NCI-H2227 treated with DMSO at 0.1 percent for 48 hours (cell line): ENCODE measurements around the gene UBE2E2.
"Not testable (repeated sequence)": the region's sequence is repeated elsewhere in the genome, so short reads cannot be mapped to it uniquely, and the experiment has no call there.

Experiments used
- DNase-seq: peaks from one replicate; lab custom pipeline; 2025; lab: John Stamatoyannopoulos, UW

UBE2E2 gene

DNA sequence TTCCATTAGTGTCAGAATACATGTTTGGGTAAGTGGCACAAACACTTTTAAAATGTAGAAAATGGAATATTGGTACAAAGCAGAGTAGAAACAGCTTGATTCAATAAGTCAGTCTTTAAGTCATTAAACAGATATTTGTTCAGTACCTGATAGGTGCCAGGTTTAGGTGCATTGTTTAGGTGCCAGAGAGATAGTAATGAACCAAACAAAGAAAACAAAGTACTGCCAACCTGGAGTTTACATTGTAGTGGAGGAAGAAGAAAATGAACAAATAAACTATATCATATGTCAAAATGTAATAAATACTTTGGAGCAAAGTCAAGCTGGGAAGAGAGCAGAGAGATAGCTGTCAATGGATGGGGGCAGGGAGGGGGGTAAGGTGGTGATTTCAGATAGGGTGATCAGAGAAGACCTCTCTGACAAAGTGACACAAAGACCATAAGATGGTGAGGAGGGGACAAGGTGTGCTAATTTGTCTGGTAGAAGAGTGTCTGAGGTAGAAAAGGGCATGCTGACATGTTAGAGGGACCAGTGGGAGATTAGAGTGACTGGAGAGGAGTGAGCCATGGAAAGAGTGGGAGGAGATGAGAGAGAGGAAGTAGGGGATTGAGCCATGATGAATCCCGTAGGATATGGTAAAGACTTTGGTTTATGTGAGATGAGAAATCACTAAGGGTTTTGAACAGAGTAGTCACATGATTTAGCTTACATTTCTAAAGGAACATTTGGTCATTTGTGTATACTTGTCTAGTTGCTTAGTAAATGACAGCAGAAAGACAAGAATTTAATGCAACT lies 128.2 kb downstream of the UBE2E2 start:
- no peak for DNase-seq

DNA sequence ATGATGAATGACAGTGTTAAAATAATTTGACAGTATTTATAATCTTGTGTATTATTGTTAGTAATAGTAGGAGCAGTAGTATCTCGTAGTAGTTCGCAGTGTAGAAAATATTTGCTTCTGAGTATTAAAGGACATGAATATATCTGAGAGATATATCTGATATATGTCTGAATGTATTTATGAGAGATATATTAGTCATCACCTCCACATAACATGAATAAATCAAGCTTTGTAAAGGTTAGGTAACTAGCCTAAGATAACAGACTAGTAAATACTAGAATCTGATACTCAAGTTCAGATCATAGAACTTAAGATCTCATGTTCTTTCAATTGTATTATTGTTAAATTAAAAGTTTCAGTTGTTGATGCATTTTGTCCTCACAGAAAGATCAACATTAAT lies 130.5 kb downstream of the UBE2E2 start:
- DNase-seq, result no peak

DNA sequence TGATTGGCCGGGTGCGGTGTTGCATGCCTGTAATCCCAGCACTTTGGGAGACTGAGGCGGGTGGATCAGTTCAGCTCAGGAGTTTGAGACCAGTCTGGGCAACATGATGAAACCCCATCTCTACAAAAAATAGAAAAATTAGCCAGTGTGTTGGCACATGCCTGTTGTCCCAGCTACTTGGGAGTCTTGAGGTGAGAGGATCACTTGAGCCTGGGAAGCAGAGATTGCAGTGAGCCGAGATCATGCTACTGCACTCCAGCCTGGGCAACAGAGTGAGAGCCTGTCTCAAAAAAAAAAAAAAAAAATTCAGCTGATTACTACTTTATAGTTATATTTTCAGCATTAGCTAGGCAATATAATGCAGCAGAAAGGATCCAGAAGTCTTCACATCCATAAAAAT lies 133.7 kb downstream of the UBE2E2 start:
- not testable (repeated sequence) for DNase-seq

DNA sequence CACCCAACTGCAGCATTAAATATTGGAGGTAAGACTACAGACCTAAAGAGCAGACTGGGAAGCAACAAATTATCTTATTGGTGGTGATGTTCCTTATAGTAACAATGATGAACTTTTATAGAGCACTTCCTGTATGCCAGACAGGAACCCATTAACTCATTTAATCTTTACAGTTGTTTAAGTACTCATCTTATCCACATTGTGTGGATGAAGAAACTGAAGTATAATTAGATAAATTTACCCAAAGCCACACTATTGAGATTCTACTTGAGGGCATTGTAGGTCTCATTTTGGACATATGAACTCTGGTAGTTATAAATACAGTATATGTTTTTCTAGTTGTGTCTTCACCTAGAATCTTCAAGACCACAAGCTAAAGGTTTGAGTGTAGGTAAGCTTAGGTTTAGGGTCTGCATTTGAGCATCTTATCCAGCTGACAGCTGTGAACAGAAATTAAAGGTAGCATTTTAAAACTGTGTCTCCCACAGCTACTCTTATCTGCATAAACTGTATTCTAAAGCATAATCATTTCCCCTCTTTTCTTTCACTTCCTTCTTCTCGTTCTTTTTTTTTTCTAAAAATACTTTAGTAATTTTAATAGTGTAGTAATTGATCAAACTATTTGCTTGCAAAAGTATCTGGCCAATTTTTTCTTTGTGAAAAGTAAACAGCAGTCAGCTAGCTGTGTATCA lies 138.2 kb downstream of the UBE2E2 start:
- DNase-seq, result no peak

DNA sequence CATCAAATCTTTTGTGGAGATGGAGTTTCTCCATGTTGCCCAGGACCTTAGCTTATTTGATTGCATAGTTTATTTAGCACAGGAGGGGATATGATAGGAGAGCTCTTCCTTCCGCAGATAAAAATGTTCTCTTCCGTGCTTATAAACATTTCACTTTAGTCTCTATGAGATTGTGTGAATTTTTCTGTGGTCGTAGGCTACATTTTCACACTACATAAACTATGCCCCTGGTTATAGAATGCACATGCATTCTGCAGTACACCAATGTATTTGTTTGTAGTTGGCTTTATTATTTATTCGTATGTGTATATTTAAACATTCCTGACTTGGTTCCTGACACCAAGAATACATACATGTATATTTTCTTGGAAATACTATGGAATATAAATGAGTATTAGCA lies 139.2 kb downstream of the UBE2E2 start:
- no peak for DNase-seq

DNA sequence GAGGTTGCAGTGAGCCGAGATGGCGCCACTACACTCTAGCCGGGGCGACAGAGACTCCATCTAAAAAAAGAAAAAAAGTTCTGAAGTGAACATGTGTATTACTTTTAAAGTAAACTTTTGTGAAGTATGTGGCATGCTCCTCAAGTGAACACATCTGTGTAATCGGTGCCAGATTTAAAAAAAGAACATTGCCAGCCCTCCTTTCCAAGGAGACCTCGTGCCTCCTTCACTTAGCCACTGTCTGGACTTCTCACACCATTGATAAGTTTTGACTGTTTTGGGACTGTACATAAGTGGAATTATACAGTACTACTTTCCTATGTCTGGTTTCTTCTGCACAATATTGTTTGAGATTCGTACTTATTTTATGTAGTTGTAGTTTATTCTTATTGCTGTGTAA lies 140.4 kb downstream of the UBE2E2 start:
- no peak for DNase-seq

DNA sequence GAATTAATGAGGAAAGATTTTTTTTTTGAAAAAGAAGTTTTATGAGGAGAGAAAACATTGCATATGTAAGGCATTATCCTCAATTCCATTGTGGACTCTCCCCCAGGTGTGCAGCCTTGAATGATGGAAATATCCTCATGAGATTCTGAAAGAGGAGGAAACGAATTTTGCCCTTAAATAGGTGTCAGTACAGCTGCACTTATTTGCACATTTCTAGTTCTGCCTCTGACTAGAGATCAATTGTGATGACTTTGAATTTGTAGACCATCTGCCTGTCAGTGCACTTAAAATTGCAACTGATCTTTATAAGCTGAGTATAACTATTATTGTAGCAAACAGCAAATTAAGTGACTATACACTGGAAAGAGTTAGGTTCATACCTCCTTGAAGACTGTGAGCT lies 141.8 kb downstream of the UBE2E2 start:
- no peak for DNase-seq

DNA sequence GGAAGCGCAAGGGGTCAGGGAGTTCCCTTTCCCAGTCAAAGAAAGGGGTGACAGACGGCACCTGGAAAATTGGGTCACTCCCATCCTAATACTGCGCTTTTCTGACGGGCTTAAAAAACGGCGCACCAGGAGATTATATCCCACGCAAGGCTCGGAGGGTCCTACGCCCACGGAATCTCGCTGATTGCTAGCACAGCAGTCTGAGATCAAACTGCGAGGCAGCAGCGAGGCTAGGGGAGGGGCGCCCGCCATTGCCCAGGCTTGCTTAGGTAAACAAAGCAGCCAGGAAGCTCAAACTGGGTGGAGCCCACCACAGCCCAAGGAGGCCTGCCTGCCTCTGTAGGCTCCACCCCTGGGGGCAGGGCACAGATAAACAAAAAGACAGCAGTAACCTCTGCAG lies 146.3 kb downstream of the UBE2E2 start:
- not testable (repeated sequence) for DNase-seq

DNA sequence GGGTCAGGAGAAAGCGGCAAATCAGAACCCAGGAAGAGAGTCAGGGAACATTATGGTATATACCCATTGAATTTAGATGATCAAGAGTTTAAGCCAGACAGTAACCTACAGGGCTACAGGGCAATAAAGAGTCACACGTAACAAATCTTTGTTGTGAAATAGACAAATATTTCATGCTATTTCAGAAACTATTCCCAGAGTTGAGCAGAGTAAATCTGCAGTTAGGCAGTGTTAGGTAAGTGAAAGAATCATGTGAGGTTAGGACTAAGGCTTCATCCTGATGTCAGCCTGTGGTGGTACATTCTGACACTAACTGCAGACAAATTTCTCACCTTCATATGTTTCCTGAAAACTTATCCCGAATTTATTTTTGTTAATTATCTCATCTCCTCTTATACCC lies 153.0 kb downstream of the UBE2E2 start:
- DNase-seq, result no peak

DNA sequence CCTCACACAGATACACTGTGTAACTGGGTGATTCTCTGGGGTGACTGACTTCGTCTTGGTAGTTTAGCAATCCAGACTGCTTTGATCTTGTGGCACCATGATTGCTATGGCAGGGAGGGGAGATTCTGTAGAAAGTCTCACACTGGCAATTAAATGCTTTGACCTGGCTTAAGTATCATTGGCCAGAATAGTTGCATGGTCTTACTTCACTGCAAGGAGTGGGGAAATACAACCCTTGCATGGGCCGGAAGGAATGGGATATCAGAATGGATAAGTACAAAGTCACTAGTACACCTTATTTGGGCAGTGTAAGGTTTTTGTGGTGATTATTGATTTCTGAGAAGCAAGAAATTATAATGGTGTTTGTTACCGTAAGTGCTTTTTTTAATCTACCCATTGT lies 153.8 kb downstream of the UBE2E2 start:
- no peak for DNase-seq

DNA sequence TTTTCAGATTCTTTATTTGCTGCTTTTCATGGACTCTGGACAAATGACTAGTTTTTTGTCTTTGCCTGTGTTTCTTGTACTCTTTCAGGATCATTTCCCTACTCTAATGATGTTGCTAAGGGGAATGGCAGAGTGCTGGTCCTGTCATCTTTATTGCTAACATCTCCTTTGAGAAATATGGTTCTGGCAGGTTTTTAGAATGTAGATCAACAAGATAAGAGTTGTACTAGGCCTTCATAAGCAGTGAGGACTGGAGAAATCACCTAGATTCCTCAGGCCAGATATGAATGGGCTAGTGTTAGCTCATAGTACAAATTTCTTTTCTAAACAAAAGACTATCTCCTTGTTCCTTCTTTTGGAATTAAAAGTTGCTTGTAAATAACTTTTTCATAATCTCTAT lies 156.0 kb downstream of the UBE2E2 start:
- DNase-seq, result no peak

DNA sequence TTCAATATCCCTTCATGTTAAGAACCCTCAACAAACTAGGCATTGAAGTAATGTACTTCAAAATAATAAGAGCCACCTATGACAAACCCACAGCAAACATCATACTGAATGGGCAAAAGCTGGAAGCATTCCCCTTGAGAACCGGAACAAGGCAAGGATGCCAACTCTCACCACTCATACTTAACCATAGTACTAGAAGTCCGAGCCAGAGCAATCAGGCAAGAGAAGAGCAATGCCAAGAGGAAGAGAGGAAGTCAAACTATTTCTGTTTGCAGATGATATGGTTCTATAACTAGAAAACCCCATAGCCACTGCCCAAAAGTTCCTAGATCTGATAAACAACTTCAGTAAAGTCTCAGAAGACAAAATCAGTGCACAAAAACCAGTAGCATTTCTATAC lies 161.9 kb downstream of the UBE2E2 start:
- no peak for DNase-seq

DNA sequence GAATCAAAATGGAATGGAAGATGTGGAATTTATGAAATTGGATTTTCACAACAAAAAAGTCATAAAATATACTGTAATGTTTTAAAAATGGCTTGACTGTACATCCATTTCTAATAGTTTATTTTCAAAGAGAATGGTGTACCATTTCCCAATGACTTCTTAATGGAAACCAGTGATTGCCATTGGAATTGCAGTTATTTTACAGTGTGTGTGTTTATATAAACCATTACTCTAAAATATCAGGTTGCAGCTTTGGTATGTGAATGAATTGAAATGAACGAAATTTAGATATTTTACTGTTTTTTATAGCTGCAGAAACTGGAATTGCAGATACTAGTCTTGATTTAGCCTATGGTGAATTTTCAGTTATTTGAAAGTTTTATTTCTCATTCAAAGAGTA lies 165.6 kb downstream of the UBE2E2 start:
- no peak for DNase-seq

DNA sequence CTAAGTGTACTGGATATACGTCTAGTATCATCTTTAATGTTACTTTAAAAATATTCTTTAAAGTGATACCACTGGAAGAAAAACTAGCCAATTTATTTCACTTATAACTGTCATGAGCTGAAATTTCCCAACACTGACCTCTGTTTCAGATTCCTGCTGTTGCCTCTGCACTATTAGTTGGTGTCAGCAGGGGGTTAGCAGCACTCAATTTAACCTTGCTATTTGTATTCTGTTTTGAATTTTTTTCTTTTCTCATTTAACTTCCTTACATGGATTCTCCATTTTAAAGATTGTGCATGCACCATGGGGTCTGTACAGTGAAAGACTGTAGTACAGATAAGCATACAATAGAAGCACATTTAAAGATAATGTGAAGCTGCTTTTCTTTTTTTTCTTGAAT lies 169.2 kb downstream of the UBE2E2 start:
- DNase-seq, result peak; percentile 17

DNA sequence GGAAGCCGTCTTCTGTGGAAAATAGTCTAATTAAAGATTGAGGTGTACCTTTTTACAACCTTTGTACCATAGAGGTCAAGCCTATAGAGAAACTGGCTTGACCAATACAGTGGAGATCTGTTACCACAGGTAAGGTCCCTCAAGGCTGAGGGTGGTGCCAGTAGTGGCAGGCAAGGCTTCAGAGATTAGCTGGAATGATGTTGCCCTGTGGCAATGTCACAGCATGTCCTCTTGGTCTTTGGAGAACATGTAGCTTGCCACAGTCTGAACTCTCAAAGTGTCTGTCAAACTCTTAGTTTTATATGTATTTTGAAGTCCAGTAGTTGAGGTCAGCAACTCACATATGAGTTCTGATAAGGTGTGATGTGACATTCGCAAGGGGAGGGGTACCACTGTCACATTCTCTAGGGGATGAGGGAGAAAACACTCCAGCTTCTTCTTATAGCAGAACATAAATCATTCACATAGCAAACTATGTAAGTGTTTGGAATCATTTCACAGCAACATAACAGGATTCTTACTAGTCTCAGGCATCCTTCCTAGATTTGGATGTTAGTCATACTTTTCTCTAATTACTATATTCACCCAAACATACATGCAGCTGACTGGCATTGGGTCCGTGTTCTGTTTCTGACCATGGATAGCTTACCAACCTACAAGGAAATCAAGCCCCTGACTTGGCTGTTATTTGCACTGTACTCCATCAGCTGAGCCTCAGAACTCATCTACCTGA lies 173.6 kb downstream of the UBE2E2 start:
- DNase-seq, result no peak

DNA sequence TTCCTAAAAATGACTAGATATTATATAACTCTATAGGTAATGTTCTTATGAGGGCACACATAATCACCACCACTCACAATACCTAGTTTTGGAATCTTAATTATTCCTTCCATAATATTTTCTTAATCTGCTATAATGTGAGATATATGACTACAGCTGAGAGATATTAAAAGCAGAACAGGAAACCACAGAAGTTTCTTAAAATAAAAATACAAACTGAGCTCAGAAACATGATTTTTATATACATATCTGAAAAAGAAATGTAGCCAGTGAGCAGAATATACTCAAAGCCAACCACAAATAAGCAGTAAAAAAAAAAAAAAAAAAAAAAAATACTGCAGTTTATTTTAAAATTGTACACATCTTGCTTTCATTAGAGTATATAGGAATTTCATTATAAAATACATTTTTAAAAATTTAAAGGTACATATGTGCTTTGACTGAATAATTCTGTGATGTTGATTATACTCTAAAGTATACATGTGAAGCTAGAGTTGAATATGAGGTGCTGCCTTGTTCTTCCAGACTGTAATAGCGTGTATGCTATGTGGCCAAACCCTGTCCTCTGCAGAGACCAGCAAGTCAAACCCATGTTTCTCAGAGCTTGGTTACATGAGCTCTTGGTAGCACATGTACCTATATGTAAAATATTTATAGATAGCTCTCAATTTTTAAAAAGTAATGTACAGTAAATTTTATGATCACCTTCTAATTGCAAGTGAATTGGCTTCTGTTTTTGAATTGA lies 175.0 kb downstream of the UBE2E2 start:
- DNase-seq, result no peak

DNA sequence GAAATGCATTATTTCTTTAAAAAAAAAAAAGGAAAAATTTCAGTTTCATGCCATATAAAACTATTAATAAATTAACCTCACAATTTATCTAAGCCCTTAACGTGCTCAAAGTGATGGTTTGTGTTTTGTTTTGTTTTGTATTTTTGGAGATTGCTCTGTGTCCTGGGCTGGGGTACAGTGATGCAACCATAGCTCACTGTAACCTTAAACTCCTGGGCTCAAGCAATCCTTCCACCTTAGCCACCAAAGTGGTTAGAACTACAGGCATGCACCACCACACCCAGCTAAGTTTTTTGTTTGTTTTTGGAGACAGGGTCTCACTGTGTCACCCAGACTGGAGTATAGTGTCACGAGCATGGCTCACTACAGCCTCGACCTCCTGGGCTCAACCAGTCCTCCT lies 180.7 kb downstream of the UBE2E2 start:
- no peak for DNase-seq

DNA sequence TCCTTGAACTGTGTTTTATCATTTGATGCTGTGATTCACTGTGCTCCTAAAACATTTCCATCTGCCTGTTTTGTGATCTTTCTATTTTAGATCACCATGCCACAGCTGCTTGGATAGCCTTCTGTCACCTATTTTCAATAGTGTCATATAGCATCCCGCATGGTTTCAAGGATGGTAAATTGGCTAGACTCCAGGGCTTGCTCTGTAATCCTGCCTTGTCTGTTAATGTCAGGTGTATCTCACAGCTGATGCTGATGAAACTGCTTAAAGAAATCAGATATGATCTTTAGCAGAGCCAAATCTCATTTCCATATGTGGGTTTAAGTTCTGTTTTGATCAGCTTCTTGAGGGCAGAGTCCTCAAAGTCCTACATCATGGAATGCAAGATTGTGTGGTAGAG lies 182.2 kb downstream of the UBE2E2 start:
- no peak for DNase-seq

DNA sequence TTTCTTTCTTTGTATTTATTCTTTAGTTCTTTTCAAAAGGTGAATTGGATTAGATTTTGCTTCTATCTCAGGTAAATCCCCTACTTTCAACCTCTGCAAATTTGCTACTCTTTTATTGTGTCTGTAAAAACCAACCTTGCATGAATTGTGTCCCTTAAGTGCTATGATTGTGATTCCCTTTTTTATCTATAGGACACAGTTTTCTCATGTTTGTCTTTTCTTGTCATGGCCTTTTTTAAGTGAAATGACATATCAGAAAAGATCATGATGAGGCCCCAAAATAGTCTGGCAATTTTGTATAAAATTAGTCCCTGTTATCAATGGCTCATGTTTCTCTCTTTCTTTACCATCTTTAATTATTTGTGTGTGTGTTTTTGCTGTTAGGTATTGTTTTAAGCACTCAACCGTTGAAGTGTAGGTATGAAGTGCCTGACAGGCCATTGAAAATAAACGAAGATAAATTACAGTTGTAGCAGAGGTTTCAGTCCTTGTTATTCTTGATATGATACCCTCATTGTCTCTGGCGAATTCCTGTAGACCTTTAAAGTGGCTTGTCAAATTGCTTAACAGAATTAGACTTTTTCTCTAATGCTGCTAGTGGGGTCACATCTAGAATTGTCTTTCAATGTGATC lies 184.3 kb downstream of the UBE2E2 start:
- no peak for DNase-seq

DNA sequence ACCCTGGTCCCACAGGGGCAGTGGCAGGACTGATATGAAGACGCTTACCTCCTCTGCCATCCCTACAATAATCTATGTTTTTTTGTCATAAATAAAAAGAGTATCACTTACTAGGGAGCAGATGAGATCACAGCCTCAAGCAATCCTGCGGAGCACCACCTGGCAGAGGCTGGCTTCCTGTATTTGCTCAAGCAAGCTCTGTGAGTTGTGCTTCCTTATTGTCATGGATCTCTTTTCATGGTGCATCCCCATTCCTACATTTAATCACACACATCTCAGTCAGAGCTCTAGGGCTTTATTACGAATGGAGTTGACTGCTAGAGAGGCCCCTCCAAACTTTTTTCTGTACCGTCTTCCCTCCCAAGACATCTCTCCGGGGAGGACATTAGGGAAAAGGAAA lies 186.0 kb downstream of the UBE2E2 start:
- no peak for DNase-seq

DNA sequence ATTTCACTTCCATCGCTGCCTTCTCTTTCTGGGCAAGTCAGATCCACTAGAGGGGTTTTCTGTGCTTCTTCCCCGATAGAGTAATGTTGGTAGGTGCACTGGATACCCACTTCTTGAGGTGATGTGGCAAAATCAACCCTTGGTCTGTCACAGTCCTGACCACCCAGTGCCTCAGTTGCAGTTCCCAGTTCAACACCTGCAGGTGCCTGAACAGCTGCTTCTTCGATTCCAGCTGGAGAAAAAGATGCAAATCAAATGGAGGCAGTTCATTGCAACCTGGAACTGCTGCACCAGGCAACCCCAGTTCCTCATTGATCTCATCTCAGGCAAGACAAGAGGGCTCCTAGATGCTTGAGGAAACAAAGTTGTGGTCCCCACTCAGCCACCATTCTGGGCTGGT lies 186.6 kb downstream of the UBE2E2 start:
- no peak for DNase-seq

DNA sequence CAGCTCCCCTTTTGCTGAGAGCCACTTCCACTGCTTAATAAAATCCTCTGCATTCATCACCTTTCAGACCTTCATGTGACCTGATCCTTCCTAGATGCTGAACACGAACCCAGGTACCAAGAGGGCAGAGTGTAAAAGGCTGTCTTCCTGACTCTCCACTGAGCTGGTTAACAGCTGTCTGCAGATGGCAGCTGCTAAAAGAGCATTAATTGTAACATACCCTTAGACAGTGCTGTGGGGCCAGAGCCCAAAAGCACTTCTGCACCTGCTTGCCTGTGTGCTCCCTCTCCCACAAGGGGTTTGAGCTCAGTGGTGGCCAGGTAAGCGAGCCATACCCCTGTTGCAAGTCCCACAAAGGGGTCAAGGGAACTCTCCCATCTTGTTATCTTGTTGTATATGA lies 187.3 kb downstream of the UBE2E2 start:
- no peak for DNase-seq
